ENCODE data around the gene BMP2K.

BMP2K gene

DNA sequence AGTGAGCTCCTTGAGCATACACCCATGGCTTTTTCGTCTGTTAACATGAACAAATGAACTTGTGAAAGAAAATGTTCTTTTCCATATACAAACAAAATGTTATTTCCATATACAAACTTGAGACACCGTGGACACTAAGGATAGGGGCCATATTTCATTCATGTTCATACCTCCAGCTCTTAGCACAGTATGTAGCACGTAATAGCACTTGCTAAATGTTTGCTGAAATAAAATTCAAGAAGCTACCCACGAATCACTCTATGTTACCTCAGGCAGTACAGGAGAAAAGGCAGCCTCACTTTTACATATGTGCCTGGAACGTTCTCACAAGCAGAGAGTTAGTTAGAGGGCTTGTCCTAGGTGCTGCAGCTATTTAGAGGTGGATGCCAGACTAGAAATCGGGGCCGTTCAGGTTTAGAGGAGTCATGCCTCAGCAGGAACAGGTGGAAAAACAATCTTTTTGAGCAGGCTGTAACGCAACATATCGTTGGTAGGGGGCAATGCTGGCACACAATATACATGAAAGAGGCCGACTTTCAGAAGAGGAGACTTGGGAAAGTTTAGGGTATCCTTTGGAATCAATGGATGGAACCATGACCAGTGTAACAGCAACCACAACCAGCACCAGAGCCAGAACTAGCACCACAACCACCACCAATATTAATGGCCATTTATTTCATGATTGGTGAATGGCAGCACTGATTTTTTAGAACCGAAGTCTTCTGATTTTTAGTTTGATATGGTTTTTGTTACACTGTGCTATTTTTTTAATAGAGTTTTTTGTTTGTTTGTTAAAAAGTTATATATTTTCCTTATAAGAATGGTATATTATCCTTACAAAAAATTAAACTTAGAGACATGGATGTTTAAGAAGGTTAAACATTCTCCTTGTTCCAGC lies 177.9 kb downstream of the BMP2K start:
- H3K4me3 Mint-ChIP-seq, result no peak overlapping the region
- no peak overlapping the region for H3K27ac Mint-ChIP-seq
- peaks cover 6% of the 10 kb centered on the region for H3K27me3 Mint-ChIP-seq
- no peak for DNase-seq (ENCODE audit: low spot score in 2 of 2)
- H3K36me3 Mint-ChIP-seq, result no peaks in the 10 kb centered on the region
- no peaks in the 10 kb centered on the region for H3K9me3 Mint-ChIP-seq
- peaks cover 5% of the 10 kb centered on the region for H3K4me1 Mint-ChIP-seq
- ATAC-seq (ENCODE audit: low read depth), result peak; percentile 53

DNA sequence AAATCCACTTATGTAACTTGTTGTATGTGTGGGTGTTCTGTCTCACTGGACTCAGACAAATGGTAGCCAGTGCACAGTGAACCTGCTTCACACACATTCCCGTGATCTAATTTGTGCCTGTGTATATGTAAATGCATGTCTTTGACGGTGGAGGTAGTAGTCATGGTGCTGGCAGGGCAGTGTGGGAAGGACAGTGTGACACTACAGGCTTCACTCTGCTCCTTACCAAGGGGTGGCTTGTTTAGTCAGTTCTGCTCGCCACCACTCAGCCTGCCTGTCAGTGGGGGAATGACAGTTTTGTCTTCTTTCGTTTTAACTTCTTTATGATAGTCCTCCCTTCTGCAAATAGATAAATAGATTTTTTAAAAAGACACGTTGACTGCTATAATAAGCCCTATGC lies 180.8 kb downstream of the BMP2K start:
- H3K9me3 Mint-ChIP-seq, result no peaks in the 10 kb centered on the region
- H3K36me3 Mint-ChIP-seq, result no peaks in the 10 kb centered on the region
- H3K27ac Mint-ChIP-seq, result no peak overlapping the region
- ATAC-seq (ENCODE audit: low read depth) (no peak), DNase-seq (ENCODE audit: low spot score in 2 of 2) (no peak)
- H3K27me3 Mint-ChIP-seq, result peaks cover 6% of the 10 kb centered on the region
- H3K4me3 Mint-ChIP-seq, result no peak overlapping the region
- H3K4me1 Mint-ChIP-seq, result peaks cover 5% of the 10 kb centered on the region

DNA sequence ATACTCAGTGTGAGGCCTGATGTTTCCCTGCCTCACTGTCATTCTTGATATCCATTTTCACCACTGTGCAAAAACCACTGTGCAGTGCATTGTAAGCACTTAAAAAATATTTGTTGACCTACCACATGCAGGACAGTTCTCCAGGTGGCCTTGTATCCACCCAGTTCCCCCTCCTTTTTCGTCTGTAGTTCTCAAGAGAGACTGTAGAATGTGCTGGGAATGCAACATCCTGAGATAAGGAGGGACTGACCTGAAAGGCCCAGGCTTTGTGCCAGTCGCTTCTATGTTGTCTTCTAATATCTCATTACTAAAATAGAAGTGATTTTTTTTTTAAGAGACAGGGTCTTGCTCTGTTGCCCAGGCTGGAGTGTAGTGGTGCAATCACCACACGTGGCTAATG lies 184.8 kb downstream of the BMP2K start:
- Mint-ChIP-seq H3K36me3 (no peaks in the 10 kb centered on the region), H3K9me3 (no peaks in the 10 kb centered on the region), H3K27ac (no peak overlapping the region), H3K4me3 (no peak overlapping the region), H3K4me1 (no peaks in the 10 kb centered on the region), H3K27me3 (peaks cover 3% of the 10 kb centered on the region)
- DNase-seq (ENCODE audit: low spot score in 2 of 2) (no peak), ATAC-seq (ENCODE audit: low read depth) (no peak)

Measured in memory B cell (primary cell).